GM18909 (cell line): ENCODE measurements around the gene ALG1.

Experiments
- ATAC-seq: cut with Tn5 transposase; IDR thresholded peaks from one replicate; pipeline ENCODE4 v1.9.1; 2021; ENCODE audit warnings: mild to moderate bottlenecking; ENCODE audit not compliant: unreplicated experiment, poor library complexity

Gene ALG1, protein sequence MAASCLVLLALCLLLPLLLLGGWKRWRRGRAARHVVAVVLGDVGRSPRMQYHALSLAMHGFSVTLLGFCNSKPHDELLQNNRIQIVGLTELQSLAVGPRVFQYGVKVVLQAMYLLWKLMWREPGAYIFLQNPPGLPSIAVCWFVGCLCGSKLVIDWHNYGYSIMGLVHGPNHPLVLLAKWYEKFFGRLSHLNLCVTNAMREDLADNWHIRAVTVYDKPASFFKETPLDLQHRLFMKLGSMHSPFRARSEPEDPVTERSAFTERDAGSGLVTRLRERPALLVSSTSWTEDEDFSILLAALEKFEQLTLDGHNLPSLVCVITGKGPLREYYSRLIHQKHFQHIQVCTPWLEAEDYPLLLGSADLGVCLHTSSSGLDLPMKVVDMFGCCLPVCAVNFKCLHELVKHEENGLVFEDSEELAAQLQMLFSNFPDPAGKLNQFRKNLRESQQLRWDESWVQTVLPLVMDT

DNA sequence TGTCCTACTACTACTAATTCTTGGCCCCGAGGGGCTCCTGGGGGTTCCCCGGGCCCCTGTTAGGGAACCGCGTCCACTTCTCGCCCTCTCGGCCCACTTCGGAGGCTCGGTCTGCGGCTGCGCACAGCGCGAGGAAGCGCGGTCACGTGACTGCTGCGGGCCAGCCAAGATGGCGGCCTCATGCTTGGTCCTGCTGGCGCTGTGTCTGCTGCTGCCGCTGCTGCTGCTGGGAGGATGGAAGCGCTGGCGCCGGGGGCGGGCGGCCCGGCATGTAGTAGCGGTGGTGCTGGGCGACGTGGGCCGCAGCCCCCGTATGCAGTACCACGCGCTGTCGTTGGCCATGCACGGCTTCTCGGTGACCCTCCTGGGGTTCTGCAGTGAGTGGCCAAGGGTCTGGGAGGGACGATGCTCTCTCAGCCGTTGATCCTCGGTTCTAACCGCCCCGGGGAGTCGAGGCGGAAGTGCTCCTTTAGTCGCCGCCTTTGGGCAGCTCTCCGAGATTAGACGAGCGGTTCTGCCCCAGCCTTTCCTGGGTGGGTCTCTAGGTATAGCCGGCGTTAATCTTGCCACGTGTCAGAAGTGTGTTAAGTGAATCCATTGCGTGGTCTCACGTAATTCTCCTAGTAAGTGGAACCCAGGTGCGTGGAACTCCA is at the start of gene ALG1:
TSS of gene ALG1 (plus strand) at position 163 of the 653 bp plus-strand sequence. CDS start at position 170, 7 bp downstream.
- peak; percentile 88 for ATAC-seq

DNA sequence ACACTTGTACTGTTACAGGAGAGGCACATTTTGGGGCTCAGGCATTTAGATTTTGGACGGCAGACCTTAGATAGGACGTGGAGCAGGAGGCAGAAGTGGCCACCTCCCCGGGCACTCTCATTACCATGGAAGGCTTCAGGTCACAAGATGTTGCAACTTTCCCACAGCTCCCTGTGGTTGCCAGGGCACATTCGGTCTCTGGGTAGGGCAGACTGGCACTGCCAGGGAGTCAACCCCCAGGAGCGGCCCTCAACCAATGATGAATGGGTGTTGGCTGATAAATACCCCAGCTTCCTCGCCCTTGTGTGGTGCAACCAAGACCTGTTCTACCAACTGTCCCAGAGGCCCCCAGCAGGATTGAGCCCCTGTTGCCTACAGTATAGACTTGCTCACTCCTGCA is 49.1 kb upstream of the ALG1 start:
- ATAC-seq, result no peak

DNA sequence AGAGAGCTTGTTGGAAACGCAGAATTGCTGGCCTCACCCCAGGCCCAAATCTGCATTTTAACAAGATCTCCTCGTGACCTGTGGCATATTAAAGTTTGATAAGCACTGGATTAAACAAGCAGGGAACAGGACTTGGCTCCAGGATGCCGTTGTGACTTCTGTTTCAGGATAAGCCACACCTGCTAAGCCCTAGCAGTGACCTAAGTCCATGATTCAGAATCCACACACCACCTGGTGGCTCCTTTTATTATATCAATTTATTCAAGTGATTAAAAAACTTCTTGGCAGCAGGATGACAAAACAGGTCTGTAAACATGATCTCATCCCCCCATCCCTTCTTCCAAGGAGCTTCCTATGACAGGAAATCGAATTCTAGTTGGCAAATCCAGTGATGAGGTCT is 47.0 kb upstream of the ALG1 start:
- ATAC-seq, result no peak

DNA sequence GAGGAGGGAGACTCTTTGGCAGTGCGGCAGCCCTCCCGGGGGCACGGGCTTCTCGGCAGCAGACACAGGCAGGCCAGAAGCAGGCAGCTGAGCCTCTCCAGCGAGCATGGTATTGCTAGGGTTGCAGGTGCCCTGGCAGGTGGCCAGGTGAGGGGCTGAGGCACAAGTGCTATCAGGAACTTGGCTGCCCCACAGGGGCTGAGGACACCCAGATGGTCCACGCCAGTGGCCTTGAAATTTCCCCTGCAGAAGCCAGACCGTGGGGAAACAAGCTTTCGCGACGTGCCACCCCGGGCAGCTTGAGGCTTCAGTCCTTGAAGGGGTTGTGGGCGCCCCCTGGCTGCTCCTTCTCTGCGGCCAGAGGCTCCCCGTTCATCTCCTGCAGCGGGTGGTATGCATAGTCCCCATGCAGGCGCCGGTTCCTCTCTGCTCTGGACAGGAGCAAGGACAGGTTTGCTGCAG is 46.4 kb upstream of the ALG1 start:
- ATAC-seq, result no peak

DNA sequence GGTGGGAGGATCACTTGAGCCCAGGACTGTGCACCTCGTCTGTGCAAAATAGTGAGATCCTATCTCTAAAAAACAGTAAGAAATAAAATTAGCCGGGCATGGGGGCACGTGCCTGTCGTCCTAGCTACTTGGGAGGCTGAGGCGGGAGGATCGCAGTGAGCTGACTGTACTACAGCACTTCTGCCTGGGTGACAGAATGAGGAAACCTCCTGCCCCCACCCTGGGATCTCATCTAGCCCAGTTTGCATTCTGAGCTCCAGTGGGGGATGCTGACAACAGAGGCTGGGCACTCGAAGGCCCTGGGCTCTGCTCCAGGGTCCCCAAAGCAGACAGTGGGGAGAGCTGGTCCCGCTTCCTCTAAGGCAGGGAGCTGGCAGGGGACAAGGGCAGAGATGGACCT is 45.0 kb upstream of the ALG1 start:
- ATAC-seq, result no peak

DNA sequence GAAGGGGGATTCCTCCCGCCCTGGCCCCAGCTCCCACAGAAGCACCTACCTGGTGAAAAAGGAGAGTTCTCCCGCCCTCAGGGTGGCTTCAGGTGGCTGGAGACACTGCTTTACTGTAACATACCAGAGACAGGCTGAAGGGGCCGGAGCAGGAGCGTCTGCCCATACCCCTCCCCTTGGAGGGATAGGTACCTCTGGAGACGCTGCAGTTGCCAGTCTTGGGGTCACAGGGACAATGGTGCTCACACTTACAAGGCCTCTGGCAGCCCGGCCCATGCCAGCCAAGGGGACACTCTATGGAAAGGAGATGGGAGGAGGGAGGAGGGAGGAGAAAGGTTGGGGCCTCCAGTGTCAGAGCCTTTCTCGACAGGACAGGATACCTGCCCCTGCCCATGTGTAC is 44.6 kb upstream of the ALG1 start:
- ATAC-seq, result no peak

DNA sequence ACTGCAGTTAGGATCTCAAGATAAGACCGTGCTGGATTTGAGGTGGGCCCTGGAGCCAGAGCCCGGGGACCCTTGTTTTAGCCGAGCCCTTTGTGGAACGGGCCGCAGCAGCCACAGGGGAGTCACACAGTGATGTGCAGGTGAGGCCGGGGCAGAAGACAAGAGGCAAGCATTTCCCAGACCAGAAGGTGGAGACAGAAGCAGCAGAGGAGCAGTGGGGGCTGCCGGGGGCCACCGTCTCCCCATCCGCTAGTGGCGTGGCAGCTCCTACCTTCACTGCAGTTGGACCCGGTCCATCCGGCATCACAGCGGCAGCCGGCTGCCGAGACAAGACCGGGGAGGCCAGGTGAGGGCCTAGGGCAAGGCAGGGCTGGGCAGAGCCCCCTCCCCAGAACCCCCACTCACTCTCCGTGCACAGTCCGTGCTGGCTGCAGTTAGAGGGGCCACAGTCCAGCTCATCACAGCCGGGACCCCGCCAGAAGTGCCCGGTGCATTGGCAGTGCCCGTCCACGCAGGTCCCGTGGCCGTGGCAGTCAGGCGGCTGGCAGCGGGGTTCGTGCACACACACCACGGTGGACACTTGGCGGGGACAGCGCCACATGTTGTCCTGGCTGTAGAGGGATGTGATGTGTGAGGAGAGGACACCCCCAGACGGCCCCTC is 43.9 kb upstream of the ALG1 start:
- no peak for ATAC-seq

DNA sequence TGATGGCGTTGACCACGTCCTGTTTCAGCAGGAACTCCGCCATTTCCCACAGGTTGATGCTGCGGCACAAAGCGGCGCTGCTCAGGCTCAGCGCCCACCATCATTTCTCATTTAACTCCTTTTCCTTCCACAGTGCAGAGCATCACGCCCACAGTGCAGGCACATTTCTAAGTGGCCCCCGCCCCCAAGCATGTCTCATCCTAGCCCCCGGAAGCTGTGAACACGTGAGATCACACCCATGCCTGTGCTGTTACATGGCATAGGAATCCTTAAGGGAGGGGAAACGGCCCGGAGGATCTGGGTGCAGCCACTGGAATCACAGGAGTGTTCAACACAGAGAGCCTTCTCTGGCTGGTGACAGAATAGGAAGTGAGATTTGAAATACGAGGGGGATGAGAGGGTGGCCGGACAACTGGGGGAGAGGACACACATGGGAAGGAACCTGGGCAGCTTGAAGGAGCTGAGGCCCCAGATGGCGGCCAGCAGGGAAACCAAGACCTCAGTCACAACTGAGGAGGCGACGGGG is 42.6 kb upstream of the ALG1 start:
- ATAC-seq, result no peak

DNA sequence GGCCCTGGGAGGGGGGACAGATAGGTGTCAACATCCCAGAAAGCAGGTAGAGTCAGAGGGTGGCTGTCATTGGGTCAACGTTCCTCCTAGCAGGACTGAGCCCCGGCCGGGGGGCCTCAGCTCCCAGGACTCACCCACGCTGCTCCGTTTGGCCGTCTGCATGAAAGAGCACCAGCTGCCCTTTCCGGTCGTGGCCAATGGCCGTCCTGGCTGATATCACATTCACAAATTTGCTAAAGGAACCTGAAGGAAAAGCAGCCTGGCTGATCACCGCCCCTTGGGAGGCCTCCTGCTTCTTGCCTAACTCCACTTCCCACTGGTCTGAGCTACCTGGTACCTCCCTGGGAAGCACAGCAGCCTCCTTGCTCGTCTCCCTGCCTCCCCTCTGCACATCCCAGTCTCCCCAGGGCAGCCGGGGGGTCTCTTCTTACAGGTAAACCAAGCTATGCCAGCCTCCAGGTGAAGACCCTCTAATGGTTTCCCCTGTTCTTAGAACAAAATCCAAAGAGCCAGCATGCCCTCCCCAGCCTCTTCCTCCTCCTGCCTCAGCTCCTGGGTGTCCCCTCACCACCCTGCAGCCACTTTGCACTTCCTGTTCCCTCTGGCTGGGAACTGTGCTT is 41.3 kb upstream of the ALG1 start:
- no peak for ATAC-seq

DNA sequence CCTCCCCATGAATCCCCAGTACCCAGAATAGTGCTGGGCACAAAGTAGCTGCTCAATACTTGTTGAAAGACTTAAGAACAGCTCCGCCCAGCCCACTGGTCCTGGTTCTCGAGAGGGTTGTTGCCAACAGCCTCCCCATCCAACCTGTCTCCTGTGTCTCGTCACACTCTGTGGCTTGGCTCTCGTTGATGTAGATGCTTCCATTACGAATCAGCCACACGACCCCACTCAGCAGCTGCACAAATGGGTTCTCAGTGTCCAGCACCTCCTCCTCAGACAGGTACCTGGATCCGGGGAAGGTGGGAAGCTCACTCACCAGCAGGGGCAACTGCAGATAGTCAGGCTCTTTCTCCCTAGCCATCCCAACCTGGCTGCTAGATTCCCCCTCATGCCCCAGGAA is 40.0 kb upstream of the ALG1 start:
- ATAC-seq, result no peak

DNA sequence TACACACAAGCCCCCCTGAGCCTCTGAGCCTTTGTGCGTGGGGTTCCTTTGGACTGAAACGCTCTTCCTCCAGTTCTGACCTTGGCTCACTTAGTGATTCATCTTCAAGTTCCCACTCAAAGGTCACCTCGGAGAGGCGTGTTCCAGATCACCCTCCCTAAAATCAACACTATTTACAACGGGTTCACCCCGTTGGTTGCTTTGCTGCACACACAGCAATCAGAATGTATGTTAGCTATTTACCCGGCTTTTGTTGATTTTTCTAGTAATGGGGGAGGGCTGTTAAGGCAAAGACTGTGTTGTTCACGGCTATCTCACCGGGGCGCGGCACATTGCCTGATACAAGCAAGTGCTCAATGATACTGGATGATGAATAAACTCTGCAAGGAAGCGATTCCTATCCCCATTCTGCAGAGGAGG is 38.9 kb upstream of the ALG1 start:
- no peak for ATAC-seq

DNA sequence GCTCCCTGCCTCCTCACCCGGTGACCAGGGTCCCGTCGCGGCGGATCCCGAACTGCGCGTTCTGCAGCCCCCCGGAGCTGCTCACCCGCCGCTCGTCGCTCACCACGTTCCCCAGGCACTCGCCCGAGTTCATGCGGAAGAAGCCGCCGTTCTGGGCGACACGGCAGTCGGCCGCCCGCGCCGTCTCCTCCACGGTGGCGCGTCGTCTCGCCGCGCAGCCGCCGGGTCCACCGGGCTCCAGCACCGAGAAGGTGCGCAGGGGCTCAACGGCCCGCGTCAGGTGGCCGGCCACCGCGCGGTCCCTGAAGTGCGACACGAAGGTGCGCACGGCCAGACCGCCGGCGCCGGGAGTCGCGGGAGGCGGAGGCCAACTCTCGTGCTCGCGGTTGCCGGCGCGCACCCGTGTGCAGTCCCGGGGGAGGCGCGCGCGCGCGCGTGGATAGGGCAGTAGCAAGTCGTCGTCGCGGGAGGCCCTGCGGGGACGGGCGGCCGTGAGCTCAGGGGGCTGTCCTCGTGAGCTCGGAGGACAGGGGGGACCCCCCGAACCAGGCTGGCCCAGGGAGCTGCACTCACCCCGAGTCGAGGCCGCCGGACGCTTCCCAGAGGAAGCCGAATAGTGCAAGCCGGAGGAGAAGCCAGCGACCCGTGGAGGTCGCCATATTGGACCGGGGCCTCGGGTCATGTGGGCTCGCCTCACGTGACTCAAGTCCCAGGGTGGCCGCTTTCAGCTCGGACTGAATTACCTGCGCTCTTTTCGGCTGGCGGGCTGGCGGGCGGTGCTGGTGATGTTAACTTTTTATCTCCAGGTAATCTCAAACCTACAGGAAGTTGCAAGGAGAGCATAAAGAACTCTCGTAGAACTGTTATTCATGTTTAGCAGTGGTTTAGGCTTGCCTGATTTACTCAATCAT is 38.1 kb upstream of the ALG1 start, which contains the start of gene NAGPA:
TSS of gene NAGPA (minus strand) at position 680 of the 911 bp plus-strand sequence. CDS start at position 659, 21 bp downstream.
- peak; percentile 94 for ATAC-seq

DNA sequence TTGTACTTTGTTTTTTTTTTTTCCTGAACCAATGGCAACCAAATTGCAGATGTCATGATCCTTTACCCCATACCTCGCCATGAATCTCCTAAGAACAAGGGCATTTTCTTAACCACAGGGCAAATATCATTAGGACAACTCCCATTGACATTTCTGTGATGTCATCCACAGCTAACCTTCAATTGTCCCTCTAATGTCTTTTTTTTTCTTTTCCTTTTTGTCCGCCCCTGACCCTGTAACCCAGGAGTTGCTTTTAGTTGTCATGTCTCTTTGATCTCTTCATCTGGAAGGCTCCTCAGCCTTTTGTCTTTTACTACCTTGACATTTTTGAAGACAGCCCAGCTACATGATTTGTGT is 37.5 kb upstream of the ALG1 start:
- no peak for ATAC-seq

DNA sequence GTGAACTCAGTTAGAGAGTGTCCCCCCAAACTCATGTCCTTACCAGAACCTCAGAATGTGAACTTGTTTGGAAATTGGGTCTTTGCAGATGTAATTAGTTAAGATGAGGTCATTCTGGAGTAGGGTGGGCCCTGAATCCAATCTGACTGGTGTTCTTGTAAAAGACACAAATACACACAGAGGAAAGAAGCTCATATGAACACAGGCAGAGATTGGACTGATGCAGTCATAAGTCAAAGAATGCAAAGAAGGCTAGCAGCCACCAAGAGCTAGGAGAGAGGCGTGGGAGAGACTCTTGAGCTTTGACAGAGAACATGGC is 35.8 kb upstream of the ALG1 start:
- no peak for ATAC-seq

DNA sequence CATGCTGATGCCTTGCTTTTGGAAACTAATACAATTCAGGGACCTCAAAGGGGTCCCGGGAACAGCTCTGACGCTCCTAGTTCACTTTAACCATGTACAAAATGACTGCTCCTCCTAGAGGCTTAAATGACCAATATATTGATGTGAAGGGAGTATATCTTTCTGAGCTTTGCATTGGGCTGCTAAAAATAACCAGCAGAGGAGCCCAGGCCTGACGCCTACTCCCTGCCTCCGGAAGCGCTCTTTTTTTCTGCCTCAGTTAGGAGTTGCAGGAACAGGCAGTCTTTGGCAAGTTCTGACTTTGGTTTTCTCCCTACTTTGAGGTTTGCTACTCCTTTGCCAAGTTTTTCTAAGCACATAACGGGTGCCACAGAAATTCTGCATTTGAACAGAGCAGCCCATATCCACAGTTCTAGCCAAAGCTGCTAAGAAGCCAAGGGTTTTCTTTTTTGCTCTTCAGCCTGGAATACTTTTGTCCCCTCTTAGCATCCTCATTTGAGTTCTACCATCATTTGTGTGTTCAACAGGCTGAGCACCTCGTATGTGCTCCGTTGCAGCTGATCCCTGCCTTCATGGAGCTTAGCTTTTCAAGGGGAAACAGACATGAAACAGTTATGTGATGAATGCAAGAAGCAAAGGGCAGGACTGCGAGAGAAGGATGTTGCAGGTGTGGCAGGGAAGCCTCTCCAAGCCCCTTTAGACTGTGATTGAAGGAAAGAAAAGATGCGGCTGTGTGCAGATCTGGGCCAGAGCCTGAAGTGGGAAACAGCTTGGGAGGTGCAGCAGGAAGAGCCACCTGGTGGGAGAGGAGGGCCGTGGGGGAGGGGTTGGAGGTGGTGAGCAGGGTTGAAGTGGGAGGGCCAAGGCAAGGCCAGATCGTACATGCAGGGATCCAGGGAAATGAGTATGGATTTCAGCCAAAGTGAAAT is 35.2 kb upstream of the ALG1 start:
- ATAC-seq, result no peak

DNA sequence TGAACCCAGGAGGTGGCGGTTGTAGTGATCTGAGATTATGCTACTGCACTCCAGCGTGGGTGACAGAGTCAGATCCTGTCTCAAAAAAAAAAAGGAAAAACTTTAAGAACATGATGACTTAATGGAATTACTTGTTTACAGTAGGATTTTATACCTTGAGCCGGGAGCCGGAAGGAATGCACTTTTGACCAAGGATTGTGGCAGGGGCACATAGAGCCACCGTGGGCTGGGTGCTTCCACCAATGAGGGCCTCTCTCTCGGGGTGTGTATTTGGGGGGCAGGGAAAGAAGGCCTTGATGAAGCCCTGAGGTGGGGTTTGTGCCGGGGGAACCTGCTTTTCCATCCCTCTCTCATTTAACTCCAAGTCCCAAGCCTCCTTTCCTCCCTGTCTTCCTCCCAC is 31.2 kb upstream of the ALG1 start:
- no peak for ATAC-seq

DNA sequence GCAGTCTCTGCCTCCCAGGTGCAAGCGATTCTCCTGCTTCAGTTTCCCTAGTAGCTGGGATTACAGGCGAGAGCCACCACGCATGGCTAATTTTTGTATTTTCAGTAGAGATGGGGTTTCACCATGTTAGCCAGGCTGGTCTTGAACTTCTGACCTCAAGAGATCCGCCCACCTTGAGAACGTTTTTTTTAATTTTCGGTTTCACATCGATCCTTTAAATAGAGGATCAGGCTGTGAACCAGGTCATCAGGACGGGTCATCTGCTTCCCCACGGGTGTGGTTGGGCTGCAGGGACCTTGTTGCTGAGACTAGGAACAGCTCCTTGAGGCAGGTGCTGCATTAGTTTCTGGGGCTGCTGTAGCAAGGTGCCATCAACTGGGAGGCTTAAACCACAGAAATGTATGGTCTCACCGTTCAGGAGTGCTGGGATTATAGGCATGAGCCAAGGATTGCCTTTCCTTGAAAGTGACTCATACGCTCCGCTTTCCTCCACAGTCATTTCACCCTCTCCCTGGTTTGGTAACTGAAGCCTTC is 30.0 kb upstream of the ALG1 start:
- peak; percentile 89 for ATAC-seq

DNA sequence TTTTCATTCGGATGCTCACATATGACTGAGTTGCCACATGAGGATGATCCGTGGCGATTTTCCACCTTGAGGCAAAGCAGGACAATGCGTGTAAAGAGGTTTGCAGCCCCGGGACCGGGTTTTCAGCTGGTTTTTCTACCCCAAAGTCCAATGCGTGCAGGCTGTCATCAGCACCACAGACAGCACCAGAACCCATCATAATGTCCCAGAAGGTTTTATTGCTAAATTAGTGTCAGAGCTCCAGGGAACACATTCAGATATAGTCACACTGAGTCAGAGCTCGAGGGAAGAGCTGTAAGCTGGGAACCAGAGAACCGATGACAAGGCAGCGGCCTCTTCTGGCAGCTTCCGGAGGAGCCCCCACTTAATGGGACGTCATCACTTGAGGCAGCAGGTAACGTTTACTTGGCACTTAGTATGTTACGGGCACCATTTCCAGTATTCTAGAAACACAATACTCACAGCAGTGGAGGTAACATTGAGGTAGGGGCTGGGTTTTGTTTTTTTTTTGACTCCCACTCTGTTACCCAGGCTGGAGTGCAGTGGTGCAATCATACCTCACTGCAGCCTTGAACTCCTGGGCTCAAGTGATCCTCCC is 29.0 kb upstream of the ALG1 start:
- no peak for ATAC-seq
